HepG2 (cell line): ENCODE data around the gene HELZ2. TPM values are rescaled to one million over a fixed set of nuclear protein-coding genes. Genes with fewer than 3 reads are reported as not detected.

Source experiments
- FIP1L1 ChIP-seq: fragments of 200-400 bp; formaldehyde crosslinking; IDR thresholded peaks from 2 replicates; pipeline ENCODE4 v1.6.1; 2018; ENCODE audit warnings: low read depth, mild to moderate bottlenecking, low read length, moderate library complexity, borderline replicate concordance; ENCODE audit not compliant: insufficient read depth
- FLYWCH1 ChIP-seq: sonication (generic); formaldehyde crosslinking; IDR thresholded peaks from 2 replicates; pipeline ENCODE4 v1.8.1; 2023; ENCODE audit warnings: mild to moderate bottlenecking, missing genetic modification reagents
- HNRNPUL1 ChIP-seq: fragments of 200-400 bp; formaldehyde crosslinking; IDR thresholded peaks from 2 replicates; pipeline ENCODE4 v1.6.1; 2017; ENCODE audit warnings: low read depth, mild to moderate bottlenecking, low read length, moderate library complexity
- HOXA3 ChIP-seq: sonication (generic); formaldehyde crosslinking; IDR thresholded peaks from 2 replicates; pipeline ENCODE4 v1.5.0; 2020; ENCODE audit warnings: missing genetic modification reagents
- KAT2B ChIP-seq: fragments of 150-350 bp; IDR thresholded peaks from 2 replicates; pipeline ENCODE4 v1.6.1; 2014; ENCODE audit warnings: low read depth, low read length, borderline replicate concordance
- NRL ChIP-seq: sonication (generic); formaldehyde crosslinking; IDR thresholded peaks from 2 replicates; pipeline ENCODE4 v1.5.0; 2020; ENCODE audit warnings: missing genetic modification reagents, mild to moderate bottlenecking, moderate library complexity, borderline replicate concordance
- PCBP1 ChIP-seq: fragments of 200-400 bp; formaldehyde crosslinking; IDR thresholded peaks from 2 replicates; pipeline ENCODE4 v1.6.1; 2017; ENCODE audit warnings: mild to moderate bottlenecking, low read depth, low read length, borderline replicate concordance
- PHF5A ChIP-seq: IDR thresholded peaks from one replicate; pipeline ENCODE4 v1.6.1; 2018; ENCODE audit warnings: low read depth, missing genetic modification reagents; ENCODE audit not compliant: unreplicated experiment
- SATB2 ChIP-seq: sonication (generic); formaldehyde crosslinking; IDR thresholded peaks from 2 replicates; pipeline ENCODE4 v1.5.0; 2020; ENCODE audit warnings: missing genetic modification reagents
- SIX4 ChIP-seq: sonication (generic); formaldehyde crosslinking; IDR thresholded peaks from 2 replicates; pipeline ENCODE4 v1.4.0; 2020; ENCODE audit warnings: missing genetic modification reagents
- SNAPC2 ChIP-seq: sonication (generic); formaldehyde crosslinking; IDR thresholded peaks from 2 replicates; pipeline ENCODE4 v1.8.1; 2022; ENCODE audit warnings: mild to moderate bottlenecking, missing genetic modification reagents
- ZBTB3 ChIP-seq: sonication (generic); formaldehyde crosslinking; IDR thresholded peaks from 2 replicates; pipeline ENCODE4 v1.4.0; 2020; ENCODE audit warnings: low read depth, mild to moderate bottlenecking, moderate library complexity, missing genetic modification reagents, borderline replicate concordance
- ZFP37 ChIP-seq: sonication (generic); formaldehyde crosslinking; IDR thresholded peaks from 2 replicates; pipeline ENCODE4 v1.4.0; 2020; ENCODE audit warnings: missing genetic modification reagents, borderline replicate concordance
- ZMAT3 ChIP-seq: sonication (generic); formaldehyde crosslinking; conservative IDR thresholded peaks from 2 replicates; pipeline ENCODE4 v1.7.0; 2021; ENCODE audit warnings: missing genetic modification reagents
- ZNF224 ChIP-seq: sonication (generic); formaldehyde crosslinking; IDR thresholded peaks from 2 replicates; pipeline ENCODE4 v1.5.0; 2020; ENCODE audit warnings: mild to moderate bottlenecking, missing genetic modification reagents
- ZNF264 ChIP-seq: sonication (generic); formaldehyde crosslinking; IDR thresholded peaks from 2 replicates; pipeline ENCODE4 v1.4.0; 2020; ENCODE audit warnings: missing genetic modification reagents
- ZNF274 ChIP-seq: sonication (generic); formaldehyde crosslinking; IDR thresholded peaks from 2 replicates; pipeline ENCODE4 v1.5.1; 2020; ENCODE audit warnings: mild to moderate bottlenecking, missing genetic modification reagents
- ZNF430 ChIP-seq: sonication (generic); formaldehyde crosslinking; IDR thresholded peaks from 2 replicates; pipeline ENCODE4 v1.9.0; 2021; ENCODE audit warnings: mild to moderate bottlenecking, missing genetic modification reagents
- ZNF496 ChIP-seq: sonication (generic); formaldehyde crosslinking; IDR thresholded peaks from 2 replicates; pipeline ENCODE4 v1.8.1; 2023; ENCODE audit warnings: mild to moderate bottlenecking, moderate library complexity, missing genetic modification reagents; ENCODE audit not compliant: insufficient replicate concordance
- ZNF552 ChIP-seq: sonication (generic); formaldehyde crosslinking; IDR thresholded peaks from 2 replicates; pipeline ENCODE4 v1.9.0; 2022; ENCODE audit warnings: missing genetic modification reagents, mild to moderate bottlenecking, borderline replicate concordance
- ZNF749 ChIP-seq: sonication (generic); formaldehyde crosslinking; IDR thresholded peaks from 2 replicates; pipeline ENCODE4 v1.8.0; 2022; ENCODE audit warnings: mild to moderate bottlenecking, missing genetic modification reagents, moderate library complexity, borderline replicate concordance
- polyA plus RNA-seq, 8 experiments: library from polyadenylated mRNA; depleted of rRNA in 3 of 8; stranded (reverse) in 7 of 8; unstranded in 1 of 8; fragments of >200 nt; fragmentation: Illumina TruSeq in 4 of 8; extraction: Trizol in 4 of 8; gene quantifications; 2 replicates each; pipeline versions ENCODE4 v1.2.1 to v1.2.3, GENCODE V29; 2011 to 2016; ENCODE audit warnings: low read depth in 4 of 8, missing spikeins in 1 of 8, mixed read lengths in 1 of 8; ENCODE audit not compliant: insufficient read depth in 1 of 8
- total RNA-seq, 5 experiments: library from RNA; depleted of rRNA; stranded (reverse); fragments of >200 nt; fragmentation: Illumina TruSeq; extraction: Trizol; gene quantifications; 2 replicates each; pipeline ENCODE4 v1.2.3, GENCODE V29; 2016; ENCODE audit warnings: low read depth in 1 of 5
- TF ChIP-seq, protein P1 (sequence below): sonication (generic); formaldehyde crosslinking; IDR thresholded peaks from 2 replicates; pipeline ENCODE4 v1.8.1; 2023; ENCODE audit warnings: mild to moderate bottlenecking, missing genetic modification reagents
- TF ChIP-seq, protein P2 (sequence below): sonication (generic); formaldehyde crosslinking; IDR thresholded peaks from 2 replicates; pipeline ENCODE4 v1.5.0; 2020; ENCODE audit warnings: mild to moderate bottlenecking, missing genetic modification reagents, borderline replicate concordance

HELZ2 gene
- total and polyA plus RNA-seq, 2 of the 13 experiments (the other 11 are each of a cell fraction or from before 2014, with no cell fraction given) = 9.6 to 10.1 TPM

DNA sequence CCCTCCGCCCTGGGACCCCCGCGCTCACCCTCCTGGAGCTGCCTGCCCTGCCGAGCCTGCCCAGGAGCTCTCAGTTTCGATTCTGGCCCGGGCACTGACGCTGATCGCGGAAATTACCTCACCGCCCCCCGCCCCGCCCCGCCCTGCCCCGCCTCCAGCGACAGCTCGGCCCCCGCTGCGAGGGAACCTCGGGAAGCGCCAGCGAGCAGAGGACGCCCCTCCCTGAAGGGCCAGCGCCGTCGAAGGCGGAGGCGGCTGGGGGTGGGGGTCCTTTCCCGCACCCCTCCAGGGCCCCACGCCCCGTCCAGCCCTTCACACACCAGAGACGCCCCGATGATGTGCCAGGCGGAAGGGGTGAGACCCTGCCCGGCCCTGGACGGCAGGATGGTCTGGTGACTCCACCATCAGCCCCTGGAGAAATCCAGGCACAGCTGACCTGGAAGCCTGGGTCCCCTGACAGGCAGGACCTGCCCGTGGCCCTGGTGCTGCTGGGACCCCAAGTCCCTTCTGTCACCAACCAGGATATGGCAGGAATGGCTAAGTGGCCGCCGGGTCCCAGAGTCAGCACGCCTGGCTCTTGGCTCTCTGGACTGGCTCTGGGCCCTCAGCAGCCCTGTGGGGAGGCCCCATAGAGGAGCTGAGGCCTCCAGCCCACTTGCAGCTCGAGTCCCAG lies at the start of gene HELZ2 (continued):
- TF ChIP-seq SATB2 (CRISPR knock-in tag) = no peak
- no peak for TF ChIP-seq PCBP1
- TF ChIP-seq ZNF749 = no peak
- TF ChIP-seq NRL = peak; percentile 97
- TF ChIP-seq HNRNPUL1 = no peak
- TF ChIP-seq, protein P1, sequence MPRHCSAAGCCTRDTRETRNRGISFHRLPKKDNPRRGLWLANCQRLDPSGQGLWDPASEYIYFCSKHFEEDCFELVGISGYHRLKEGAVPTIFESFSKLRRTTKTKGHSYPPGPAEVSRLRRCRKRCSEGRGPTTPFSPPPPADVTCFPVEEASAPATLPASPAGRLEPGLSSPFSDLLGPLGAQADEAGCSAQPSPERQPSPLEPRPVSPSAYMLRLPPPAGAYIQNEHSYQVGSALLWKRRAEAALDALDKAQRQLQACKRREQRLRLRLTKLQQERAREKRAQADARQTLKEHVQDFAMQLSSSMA = no peak; the same call in 1 of the 2 replicates
- no peak; the same call in 1 of the 2 replicates for TF ChIP-seq ZNF274 (CRISPR knock-in tag)
- 0 out of 2 replicates have a peak, but pooled peaks have one; percentile 62 for TF ChIP-seq ZNF552
- TF ChIP-seq ZNF496 = no peak
- TF ChIP-seq PHF5A = no peak
- TF ChIP-seq ZNF224 (CRISPR knock-in tag) = no peak
- no peak for TF ChIP-seq ZFP37 (CRISPR knock-in tag)
- TF ChIP-seq SIX4 (CRISPR knock-in tag) = no peak
- no peak for TF ChIP-seq KAT2B
- TF ChIP-seq, protein P2, sequence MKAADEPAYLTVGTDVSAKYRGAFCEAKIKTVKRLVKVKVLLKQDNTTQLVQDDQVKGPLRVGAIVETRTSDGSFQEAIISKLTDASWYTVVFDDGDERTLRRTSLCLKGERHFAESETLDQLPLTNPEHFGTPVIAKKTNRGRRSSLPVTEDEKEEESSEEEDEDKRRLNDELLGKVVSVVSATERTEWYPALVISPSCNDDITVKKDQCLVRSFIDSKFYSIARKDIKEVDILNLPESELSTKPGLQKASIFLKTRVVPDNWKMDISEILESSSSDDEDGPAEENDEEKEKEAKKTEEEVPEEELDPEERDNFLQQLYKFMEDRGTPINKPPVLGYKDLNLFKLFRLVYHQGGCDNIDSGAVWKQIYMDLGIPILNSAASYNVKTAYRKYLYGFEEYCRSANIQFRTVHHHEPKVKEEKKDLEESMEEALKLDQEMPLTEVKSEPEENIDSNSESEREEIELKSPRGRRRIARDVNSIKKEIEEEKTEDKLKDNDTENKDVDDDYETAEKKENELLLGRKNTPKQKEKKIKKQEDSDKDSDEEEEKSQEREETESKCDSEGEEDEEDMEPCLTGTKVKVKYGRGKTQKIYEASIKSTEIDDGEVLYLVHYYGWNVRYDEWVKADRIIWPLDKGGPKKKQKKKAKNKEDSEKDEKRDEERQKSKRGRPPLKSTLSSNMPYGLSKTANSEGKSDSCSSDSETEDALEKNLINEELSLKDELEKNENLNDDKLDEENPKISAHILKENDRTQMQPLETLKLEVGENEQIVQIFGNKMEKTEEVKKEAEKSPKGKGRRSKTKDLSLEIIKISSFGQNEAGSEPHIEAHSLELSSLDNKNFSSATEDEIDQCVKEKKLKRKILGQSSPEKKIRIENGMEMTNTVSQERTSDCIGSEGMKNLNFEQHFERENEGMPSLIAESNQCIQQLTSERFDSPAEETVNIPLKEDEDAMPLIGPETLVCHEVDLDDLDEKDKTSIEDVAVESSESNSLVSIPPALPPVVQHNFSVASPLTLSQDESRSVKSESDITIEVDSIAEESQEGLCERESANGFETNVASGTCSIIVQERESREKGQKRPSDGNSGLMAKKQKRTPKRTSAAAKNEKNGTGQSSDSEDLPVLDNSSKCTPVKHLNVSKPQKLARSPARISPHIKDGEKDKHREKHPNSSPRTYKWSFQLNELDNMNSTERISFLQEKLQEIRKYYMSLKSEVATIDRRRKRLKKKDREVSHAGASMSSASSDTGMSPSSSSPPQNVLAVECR (CRISPR knock-in tag) = peak; percentile 52; the same call in 1 of the 2 replicates
- TF ChIP-seq ZMAT3 (CRISPR knock-in tag) = peak; percentile 21; the same call in 1 of the 2 replicates
- no peak for TF ChIP-seq FIP1L1
- TF ChIP-seq ZNF264 (CRISPR knock-in tag) = peak; percentile 73; the same call in 1 of the 2 replicates
- no peak for TF ChIP-seq ZBTB3
- TF ChIP-seq ZNF430 (CRISPR knock-in tag) = 0 out of 2 replicates have a peak, but pooled peaks have one; percentile 26
- no peak for TF ChIP-seq FLYWCH1 (CRISPR knock-in tag)
- TF ChIP-seq HOXA3 (CRISPR knock-in tag) = peak; percentile 45; the same call in 1 of the 2 replicates
- TF ChIP-seq SNAPC2 (CRISPR knock-in tag) = peak; percentile 27; the same call in 1 of the 2 replicates
